Measurements from ENCODE around the gene GPATCH4. TPM values are rescaled to one million over a fixed set of nuclear protein-coding genes. Genes with fewer than 3 reads are reported as not detected.
"Not testable (repeated sequence)": the region's sequence is repeated elsewhere in the genome, so short reads cannot be mapped to it uniquely, and the experiment has no call there.

GPATCH4 gene
- total and polyA plus RNA-seq, 8 donors: 9.0 to 24.1 (median 13.2) TPM

DNA sequence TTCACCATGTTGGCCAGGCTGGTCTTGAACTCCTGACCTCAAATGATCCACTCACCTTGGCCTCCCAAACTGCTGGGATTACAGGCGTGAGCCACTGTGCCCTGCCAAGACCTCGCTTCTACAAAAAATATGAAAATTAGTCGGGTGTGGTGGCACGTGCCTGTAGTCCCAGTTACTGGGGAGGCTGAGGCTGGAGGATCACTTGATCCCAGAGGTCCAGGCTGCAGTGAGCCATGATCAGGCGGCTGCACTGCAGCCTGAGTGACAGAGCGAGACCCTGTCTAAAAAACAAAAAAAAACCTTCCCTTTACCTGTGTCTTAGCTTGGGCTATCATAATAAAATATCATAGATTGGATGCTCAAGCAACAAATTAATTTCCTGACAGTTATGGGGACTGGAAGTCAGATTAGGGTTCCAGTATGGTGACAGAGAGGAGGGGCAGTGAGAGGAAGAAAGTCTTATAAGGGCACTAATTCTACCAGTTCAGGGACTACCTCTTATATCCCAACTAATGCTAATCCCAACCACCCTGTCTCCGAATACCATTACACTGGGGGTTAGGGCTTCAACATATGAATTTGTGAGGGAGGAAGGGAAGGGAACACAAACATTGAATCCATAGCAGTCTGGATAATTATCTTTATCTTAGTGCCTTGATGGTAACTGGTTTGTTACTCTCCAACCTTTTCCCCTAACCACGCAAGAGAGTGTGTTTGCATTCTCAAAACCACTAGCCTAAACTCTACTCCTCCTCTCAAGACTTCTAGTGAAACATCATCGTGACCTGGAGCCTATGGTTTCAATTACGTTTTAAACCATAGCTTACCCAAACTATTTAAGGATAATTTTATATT lies 10.7 kb downstream of the GPATCH4 start:
- H3K27me3 ChIP-seq: no peaks in the 10 kb centered on the region
- H3K4me3 ChIP-seq: peak overlapping the region in 3 of 4 donors; percentile 74 to 91 (median 79)
- peak overlapping the region in 4 of 5 donors; percentile 84 to 90 (median 89) for H3K27ac ChIP-seq
- H3K36me3 ChIP-seq: peaks cover 5 to 31% (median 26%) of the 10 kb centered on the region in 4 donors
- intact Hi-C loops (cut with DNase I; ENCODE audit: low total_unique reads): no loop called here
- no peaks in the 10 kb centered on the region for H3K9me3 ChIP-seq
- DNase-seq: no peak
- TF ChIP-seq EP300 (IDR thresholded peaks at IDR 0.05): no peak
- TF ChIP-seq POLR2AphosphoS5 (IDR thresholded peaks at IDR 0.05): no peak
- TF ChIP-seq, protein P1, sequence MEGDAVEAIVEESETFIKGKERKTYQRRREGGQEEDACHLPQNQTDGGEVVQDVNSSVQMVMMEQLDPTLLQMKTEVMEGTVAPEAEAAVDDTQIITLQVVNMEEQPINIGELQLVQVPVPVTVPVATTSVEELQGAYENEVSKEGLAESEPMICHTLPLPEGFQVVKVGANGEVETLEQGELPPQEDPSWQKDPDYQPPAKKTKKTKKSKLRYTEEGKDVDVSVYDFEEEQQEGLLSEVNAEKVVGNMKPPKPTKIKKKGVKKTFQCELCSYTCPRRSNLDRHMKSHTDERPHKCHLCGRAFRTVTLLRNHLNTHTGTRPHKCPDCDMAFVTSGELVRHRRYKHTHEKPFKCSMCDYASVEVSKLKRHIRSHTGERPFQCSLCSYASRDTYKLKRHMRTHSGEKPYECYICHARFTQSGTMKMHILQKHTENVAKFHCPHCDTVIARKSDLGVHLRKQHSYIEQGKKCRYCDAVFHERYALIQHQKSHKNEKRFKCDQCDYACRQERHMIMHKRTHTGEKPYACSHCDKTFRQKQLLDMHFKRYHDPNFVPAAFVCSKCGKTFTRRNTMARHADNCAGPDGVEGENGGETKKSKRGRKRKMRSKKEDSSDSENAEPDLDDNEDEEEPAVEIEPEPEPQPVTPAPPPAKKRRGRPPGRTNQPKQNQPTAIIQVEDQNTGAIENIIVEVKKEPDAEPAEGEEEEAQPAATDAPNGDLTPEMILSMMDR (IDR thresholded peaks at IDR 0.05): no peak
- TF ChIP-seq POLR2A (IDR thresholded peaks at IDR 0.05): no peak
- H3K4me1 ChIP-seq: peaks cover 10 to 23% (median 21%) of the 10 kb centered on the region in 4 donors
- WGBS, 5 donors: 79 to 86% (median 82%) methylated on average over 10 of the region's 10 CpGs

DNA sequence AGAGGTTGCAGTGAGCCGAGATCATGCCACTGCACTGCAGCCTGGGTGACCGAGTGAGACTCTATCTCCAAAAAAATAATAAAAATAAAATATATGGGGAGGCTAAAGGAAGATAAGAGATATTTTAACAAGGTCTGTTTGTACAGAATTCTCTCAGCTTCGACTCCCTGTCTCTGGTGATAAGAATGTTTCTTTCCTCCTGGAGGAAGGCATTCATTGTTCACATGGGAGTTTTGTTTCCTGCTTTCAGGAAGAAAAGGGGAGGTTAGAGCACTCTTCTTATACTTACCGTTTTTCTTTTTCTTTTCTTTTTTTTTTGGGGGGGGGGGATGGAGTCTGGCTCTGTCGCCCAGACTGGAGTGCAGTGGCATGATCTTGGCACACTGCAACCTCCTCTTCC lies 11.7 kb downstream of the GPATCH4 start:
- Histone ChIP-seq H3K27ac (no peak overlapping the region), H3K4me1 (peaks cover 10 to 23% (median 21%) of the 10 kb centered on the region in 4 donors), H3K27me3 (no peaks in the 10 kb centered on the region), H3K9me3 (no peaks in the 10 kb centered on the region), H3K4me3 (no peak overlapping the region), H3K36me3 (peaks cover under 1 to 21% (median 16%) of the 10 kb centered on the region in 4 donors)
- no peak for DNase-seq
- 56 to 66% (median 58%) methylated on average over 5 of the region's 5 CpGs for WGBS, 5 donors
- no peak for TF ChIP-seq POLR2AphosphoS5 (IDR thresholded peaks at IDR 0.05)
- intact Hi-C loops (cut with DNase I; ENCODE audit: low total_unique reads): no loop called here

DNA sequence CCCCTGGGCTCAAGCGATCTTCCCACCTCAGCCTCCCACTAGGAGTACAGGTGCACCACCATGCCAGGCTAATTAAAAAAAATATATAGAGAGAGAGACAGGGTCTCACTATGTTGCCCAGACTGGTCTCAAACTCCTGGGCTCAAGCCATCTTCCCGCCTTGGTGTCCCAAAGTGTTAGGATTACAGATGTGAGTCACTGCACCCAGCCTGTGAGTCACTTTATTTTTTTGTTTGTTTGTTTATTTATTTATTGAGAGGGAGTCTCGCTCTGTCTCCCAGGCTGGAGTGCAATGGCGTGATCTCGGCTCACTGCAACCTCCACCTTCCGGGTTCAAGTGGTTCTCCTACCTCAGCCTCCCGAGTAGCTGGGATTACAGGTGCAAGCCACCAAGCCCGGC lies 13.4 kb downstream of the GPATCH4 start:
- intact Hi-C loops (cut with DNase I; ENCODE audit: low total_unique reads); H3K4me3 ChIP-seq; H3K9me3 ChIP-seq; DNase-seq; H3K36me3 ChIP-seq; H3K27ac ChIP-seq; H3K27me3 ChIP-seq: not testable (repeated sequence)
- H3K4me1 ChIP-seq: peaks cover 10 to 29% (median 25%) of the 10 kb centered on the region in 4 donors
- 80 to 98% (median 90%) methylated on average over 8 of the region's 8 CpGs for WGBS, 5 donors

DNA sequence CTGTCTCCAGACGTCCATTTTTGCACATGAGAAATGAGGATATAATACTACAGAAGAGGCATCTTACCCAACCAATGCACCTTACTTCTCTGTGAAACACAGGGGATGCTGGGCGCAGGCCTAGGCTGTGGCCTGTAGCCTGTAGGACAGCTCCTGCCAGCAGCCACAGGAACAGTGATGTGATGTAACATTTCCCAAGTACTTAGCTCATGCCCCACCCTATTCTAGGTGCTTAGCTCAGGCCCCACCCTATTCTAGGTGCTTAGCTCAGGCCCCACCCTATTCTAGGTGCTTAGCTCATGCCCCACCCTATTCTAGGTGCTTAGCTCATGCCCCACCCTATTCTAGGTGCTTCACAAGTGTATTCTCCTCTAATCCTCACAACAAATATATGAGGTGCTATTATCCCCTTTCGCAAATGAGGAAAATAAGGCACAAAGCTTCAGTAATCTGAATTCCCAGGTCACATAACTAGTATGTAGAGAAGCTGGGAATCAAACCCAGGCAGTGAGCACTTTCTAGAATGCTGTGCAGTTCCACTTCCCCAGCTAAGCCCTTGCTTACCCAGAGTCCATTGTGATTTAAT lies 14.3 kb downstream of the GPATCH4 start:
- 88 to 94% (median 93%) methylated on average over 3 of the region's 3 CpGs for WGBS, 5 donors
- no peaks in the 10 kb centered on the region for H3K36me3 ChIP-seq
- TF ChIP-seq EP300 (IDR thresholded peaks at IDR 0.05): no peak
- TF ChIP-seq, protein P1 (IDR thresholded peaks at IDR 0.05): no peak
- no peak for TF ChIP-seq POLR2A (IDR thresholded peaks at IDR 0.05)
- no peak for TF ChIP-seq POLR2AphosphoS5 (IDR thresholded peaks at IDR 0.05)
- H3K27me3 ChIP-seq: no peaks in the 10 kb centered on the region
- no peaks in the 10 kb centered on the region for H3K9me3 ChIP-seq
- DNase-seq: no peak
- H3K4me1 ChIP-seq: peaks cover 5 to 19% (median 15%) of the 10 kb centered on the region in 4 donors
- no peak overlapping the region for H3K27ac ChIP-seq
- intact Hi-C loops (cut with DNase I; ENCODE audit: low total_unique reads): no loop called here
- H3K4me3 ChIP-seq: no peak overlapping the region

DNA sequence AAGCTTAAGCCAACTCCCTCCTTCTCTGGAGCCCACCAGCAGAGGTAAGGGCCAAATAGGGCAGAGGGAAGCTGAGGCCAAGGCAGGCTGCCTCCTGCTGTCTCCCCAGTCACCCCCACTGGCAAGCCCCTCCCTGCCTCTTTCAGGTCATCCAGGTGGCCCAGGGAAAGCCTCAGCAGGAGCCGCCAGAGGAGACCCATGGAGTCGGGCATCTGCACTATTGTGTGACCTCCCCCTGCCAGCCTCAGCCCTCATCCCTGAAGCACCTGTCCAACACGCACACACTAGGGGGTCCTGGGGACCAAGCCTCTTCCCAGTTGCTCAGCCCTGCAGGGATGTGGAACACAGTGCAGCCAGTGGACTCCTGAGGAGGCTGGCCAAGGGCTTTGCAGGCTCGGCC lies 15.0 kb downstream of the GPATCH4 start:
- peaks cover 4 to 17% (median 13%) of the 10 kb centered on the region in 4 donors for H3K4me1 ChIP-seq
- no peak overlapping the region for H3K4me3 ChIP-seq
- intact Hi-C loops (cut with DNase I; ENCODE audit: low total_unique reads): no loop called here
- no peak overlapping the region for H3K27ac ChIP-seq
- no peak for DNase-seq
- TF ChIP-seq EP300 (IDR thresholded peaks at IDR 0.05) (no peak), POLR2A (IDR thresholded peaks at IDR 0.05) (no peak), POLR2AphosphoS5 (IDR thresholded peaks at IDR 0.05) (no peak)
- TF ChIP-seq, protein P1 (IDR thresholded peaks at IDR 0.05): no peak
- WGBS, 5 donors: 67 to 83% (median 70%) methylated on average over 3 to 4 of the region's 4 CpGs
- no peaks in the 10 kb centered on the region for H3K36me3 ChIP-seq
- no peaks in the 10 kb centered on the region for H3K27me3 ChIP-seq
- no peaks in the 10 kb centered on the region for H3K9me3 ChIP-seq

Measured in stomach (tissue), 9 donors.